SK-N-SH treated with all-trans-retinoic acid at 6 μM for 48 hours (cell line): ENCODE measurements around the gene HSF4.

Experiments
- ATAC-seq: fragments of 200-7000 bp; cut with Tn5 transposase; 3 replicates; pipeline ENCODE4 v1.9.1; 2020; ENCODE audit warnings: mild to moderate bottlenecking, moderate library complexity
- ARNTL ChIP-seq: fragments of 450-650 bp; formaldehyde crosslinking; IDR thresholded peaks from 2 replicates; pipeline ENCODE4 v1.5.0; 2020; ENCODE audit warnings: low read depth, mild to moderate bottlenecking, moderate library complexity, borderline replicate concordance
- BACH2 ChIP-seq: fragments of 250-450 bp; sonication (Bioruptor Pico); IDR thresholded peaks from 2 replicates; pipeline ENCODE4 v1.9.0; 2021; ENCODE audit warnings: mild to moderate bottlenecking, borderline replicate concordance
- CREB5 ChIP-seq: fragments of 250-450 bp; sonication (Bioruptor Pico); IDR thresholded peaks from 2 replicates; pipeline ENCODE4 v1.5.1; 2020; ENCODE audit warnings: low read depth, mild to moderate bottlenecking, moderate library complexity
- CSDC2 ChIP-seq: fragments of 250-450 bp; sonication (Bioruptor Pico); IDR thresholded peaks from 2 replicates; pipeline ENCODE4 v1.5.0; 2020; ENCODE audit warnings: mild to moderate bottlenecking, moderate library complexity
- ESRRG ChIP-seq: fragments of 250-450 bp; sonication (Bioruptor Pico); IDR thresholded peaks from 2 replicates; pipeline ENCODE4 v1.6.1; 2021; ENCODE audit warnings: mild to moderate bottlenecking
- GLIS3 ChIP-seq: fragments of 250-450 bp; sonication (Bioruptor Pico); IDR thresholded peaks from 2 replicates; pipeline ENCODE4 v1.5.0; 2020; ENCODE audit warnings: mild to moderate bottlenecking, moderate library complexity
- ISL1 ChIP-seq: fragments of 250-450 bp; sonication (Bioruptor Pico); IDR thresholded peaks from 2 replicates; pipeline ENCODE4 v2.1.2; 2022; ENCODE audit warnings: mild to moderate bottlenecking, moderate library complexity
- OSR1 ChIP-seq: fragments of 250-450 bp; sonication (Bioruptor Pico); IDR thresholded peaks from 2 replicates; pipeline ENCODE4 v1.8.0; 2022; ENCODE audit warnings: moderate library complexity, mild to moderate bottlenecking, inconsistent platforms
- PPARA ChIP-seq: fragments of 250-450 bp; sonication (Bioruptor Pico); IDR thresholded peaks from 2 replicates; pipeline ENCODE4 v1.5.0; 2020; ENCODE audit warnings: mild to moderate bottlenecking, borderline replicate concordance
- RARB ChIP-seq: fragments of 250-450 bp; sonication (Bioruptor Pico); IDR thresholded peaks from 2 replicates; pipeline ENCODE4 v1.8.0; 2021; ENCODE audit warnings: mild to moderate bottlenecking, moderate library complexity
- SNAI2 ChIP-seq: fragments of 250-450 bp; sonication (Bioruptor Pico); IDR thresholded peaks from 2 replicates; pipeline ENCODE4 v1.5.0; 2020; ENCODE audit warnings: mild to moderate bottlenecking, moderate library complexity
- TCF4 ChIP-seq: fragments of 250-450 bp; sonication (Bioruptor Pico); IDR thresholded peaks from 2 replicates; pipeline ENCODE4 v1.8.0; 2021; ENCODE audit warnings: mild to moderate bottlenecking, moderate library complexity, borderline replicate concordance
- TOX ChIP-seq: fragments of 250-450 bp; sonication (Bioruptor Pico); IDR thresholded peaks from 2 replicates; pipeline ENCODE4 v1.8.0; 2021; ENCODE audit warnings: mild to moderate bottlenecking, moderate library complexity, borderline replicate concordance
- TSHZ2 ChIP-seq: fragments of 250-450 bp; sonication (Bioruptor Pico); IDR thresholded peaks from 2 replicates; pipeline ENCODE4 v1.5.0; 2020; ENCODE audit warnings: mild to moderate bottlenecking, moderate library complexity
- ZC3H10 ChIP-seq: fragments of 250-450 bp; sonication (Bioruptor Pico); IDR thresholded peaks from 2 replicates; pipeline ENCODE4 v1.5.1; 2021; ENCODE audit warnings: mild to moderate bottlenecking, moderate library complexity
- ZFP3 ChIP-seq: fragments of 250-450 bp; sonication (Bioruptor Pico); IDR thresholded peaks from 2 replicates; pipeline ENCODE4 v1.5.0; 2020; ENCODE audit warnings: mild to moderate bottlenecking, moderate library complexity
- ZFP30 ChIP-seq: fragments of 450-650 bp; formaldehyde crosslinking; IDR thresholded peaks from 2 replicates; pipeline ENCODE4 v1.5.0; 2022; ENCODE audit warnings: mild to moderate bottlenecking, moderate library complexity
- ZNF565 ChIP-seq: fragments of 450-650 bp; formaldehyde crosslinking; conservative IDR thresholded peaks from 2 replicates; pipeline ENCODE4 v1.5.0; 2020; ENCODE audit warnings: low read depth, mild to moderate bottlenecking, moderate library complexity
- ZNF70 ChIP-seq: fragments of 450-650 bp; formaldehyde crosslinking; IDR thresholded peaks from 2 replicates; pipeline ENCODE4 v1.5.0; 2020; ENCODE audit warnings: mild to moderate bottlenecking, moderate library complexity
- ZNF8 ChIP-seq: fragments of 450-650 bp; formaldehyde crosslinking; IDR thresholded peaks from 2 replicates; pipeline ENCODE4 v1.5.0; 2020; ENCODE audit warnings: mild to moderate bottlenecking, moderate library complexity
- TF ChIP-seq, protein P1 (sequence below): fragments of 250-450 bp; sonication (Bioruptor Pico); IDR thresholded peaks from 2 replicates; pipeline ENCODE4 v1.8.0; 2020; ENCODE audit warnings: mild to moderate bottlenecking, moderate library complexity, borderline replicate concordance

HSF4 gene

GRCh38 chr16:67174706-67175231 lies 10.2 kb downstream of the HSF4 start:
- ATAC-seq: no peak
- no peak for TF ChIP-seq ARNTL (CRISPR knock-in tag)
- TF ChIP-seq ZNF565: no peak
- TF ChIP-seq ZFP3 (CRISPR knock-in tag): no peak
- no peak for TF ChIP-seq ISL1 (CRISPR knock-in tag)
- TF ChIP-seq OSR1 (CRISPR knock-in tag): no peak
- TF ChIP-seq CSDC2 (CRISPR knock-in tag): no peak
- TF ChIP-seq ZNF70: no peak
- TF ChIP-seq, protein P1, sequence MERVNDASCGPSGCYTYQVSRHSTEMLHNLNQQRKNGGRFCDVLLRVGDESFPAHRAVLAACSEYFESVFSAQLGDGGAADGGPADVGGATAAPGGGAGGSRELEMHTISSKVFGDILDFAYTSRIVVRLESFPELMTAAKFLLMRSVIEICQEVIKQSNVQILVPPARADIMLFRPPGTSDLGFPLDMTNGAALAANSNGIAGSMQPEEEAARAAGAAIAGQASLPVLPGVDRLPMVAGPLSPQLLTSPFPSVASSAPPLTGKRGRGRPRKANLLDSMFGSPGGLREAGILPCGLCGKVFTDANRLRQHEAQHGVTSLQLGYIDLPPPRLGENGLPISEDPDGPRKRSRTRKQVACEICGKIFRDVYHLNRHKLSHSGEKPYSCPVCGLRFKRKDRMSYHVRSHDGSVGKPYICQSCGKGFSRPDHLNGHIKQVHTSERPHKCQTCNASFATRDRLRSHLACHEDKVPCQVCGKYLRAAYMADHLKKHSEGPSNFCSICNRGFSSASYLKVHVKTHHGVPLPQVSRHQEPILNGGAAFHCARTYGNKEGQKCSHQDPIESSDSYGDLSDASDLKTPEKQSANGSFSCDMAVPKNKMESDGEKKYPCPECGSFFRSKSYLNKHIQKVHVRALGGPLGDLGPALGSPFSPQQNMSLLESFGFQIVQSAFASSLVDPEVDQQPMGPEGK (CRISPR knock-in tag): no peak

DNA sequence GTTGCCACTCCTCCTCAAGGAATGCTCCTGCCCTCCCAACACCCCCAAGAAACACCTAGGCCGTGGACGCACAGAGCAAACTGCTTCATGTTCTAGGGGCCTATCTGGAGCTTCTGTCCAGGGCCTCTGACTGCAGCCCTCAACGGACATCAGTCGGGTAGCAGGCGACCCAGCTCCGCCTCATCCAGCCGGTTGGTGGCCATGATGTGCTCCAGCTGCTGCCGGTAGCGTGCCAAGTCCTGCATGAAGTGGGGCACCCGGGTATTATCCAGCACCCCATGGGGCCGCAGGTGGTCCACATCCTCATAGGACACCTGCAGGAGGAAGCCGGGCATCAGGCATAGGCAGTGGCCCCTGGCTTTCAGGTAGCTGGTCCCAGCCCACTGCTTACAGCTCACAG lies 12.1 kb downstream of the HSF4 start:
- ATAC-seq: no peak
- TF ChIP-seq TSHZ2 (no peak), GLIS3 (CRISPR knock-in tag) (no peak), ZFP3 (CRISPR knock-in tag) (no peak), ZNF8 (CRISPR knock-in tag) (no peak), ZNF565 (no peak), PPARA (no peak), OSR1 (CRISPR knock-in tag) (no peak), TCF4 (CRISPR knock-in tag) (no peak), CSDC2 (CRISPR knock-in tag) (no peak), TOX (CRISPR knock-in tag) (no peak), SNAI2 (CRISPR knock-in tag) (no peak), CREB5 (no peak), RARB (no peak), ZC3H10 (CRISPR knock-in tag) (no peak), ARNTL (CRISPR knock-in tag) (no peak), ISL1 (CRISPR knock-in tag) (no peak), BACH2 (CRISPR knock-in tag) (no peak), ESRRG (no peak)
- TF ChIP-seq, all 23 proteins: peak for 0

DNA sequence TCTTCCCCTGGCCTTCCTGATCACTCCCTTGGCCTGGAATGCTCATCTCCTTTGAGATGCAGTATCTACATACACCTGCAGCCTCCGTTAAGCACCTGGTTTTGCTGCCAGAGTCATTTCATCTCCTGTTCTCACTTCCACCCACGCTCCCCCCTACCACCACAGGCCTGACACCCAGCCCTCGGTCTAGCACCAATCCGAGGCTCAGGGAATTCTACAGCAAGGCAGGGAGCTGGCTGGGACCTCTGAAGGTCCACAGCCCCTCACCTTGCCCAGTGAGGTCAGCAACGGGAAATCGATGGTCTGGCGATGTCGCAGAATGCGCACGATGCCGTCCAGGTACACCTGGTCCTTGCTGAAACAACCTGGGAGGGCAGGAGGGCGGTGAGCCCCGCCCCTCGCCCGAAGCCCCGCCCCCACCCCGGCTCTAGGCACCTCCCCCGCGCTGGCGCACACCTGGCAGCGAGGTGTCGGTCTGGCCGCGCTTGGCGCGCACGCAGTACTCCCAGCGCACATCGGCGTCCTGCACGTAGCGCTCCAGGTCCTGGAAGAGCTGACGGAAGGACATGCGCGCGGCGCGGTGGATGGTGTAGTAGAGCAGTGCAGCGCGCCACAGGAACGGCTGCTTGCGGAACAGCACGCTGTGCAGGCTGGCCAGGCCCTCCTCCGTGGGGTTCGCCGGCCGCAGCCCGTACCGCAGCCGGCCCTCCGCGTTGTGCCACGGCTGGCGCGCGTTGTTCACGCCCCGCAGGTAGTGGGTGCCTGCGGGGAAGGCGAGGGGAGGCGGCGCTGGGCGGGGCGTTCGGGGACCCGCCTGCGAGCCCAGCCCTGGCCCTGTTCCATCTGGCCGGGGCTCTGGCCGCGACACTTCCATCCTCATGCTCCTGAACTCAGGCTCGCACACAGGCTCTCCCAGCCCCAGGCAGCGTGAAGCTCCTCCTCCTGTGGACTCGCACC lies 13.5 kb downstream of the HSF4 start:
- peak; percentile 56 for ATAC-seq

More for the DNA sequence above, 13.5 kb downstream of the HSF4 start:
- TF ChIP-seq ZFP30 (CRISPR knock-in tag): 0 out of 2 replicates have a peak, but pooled peaks have one; percentile 2
- TF ChIP-seq TSHZ2: no peak
- TF ChIP-seq TOX (CRISPR knock-in tag): no peak
- no peak for TF ChIP-seq RARB
- TF ChIP-seq ZNF565: 0 out of 2 replicates have a peak, but pooled peaks have one; percentile 45
- no peak for TF ChIP-seq GLIS3 (CRISPR knock-in tag)
